HG02798 (cell line): ENCODE data around the gene ACTN3.
"Not testable (repeated sequence)": the region's sequence is repeated elsewhere in the genome, so short reads cannot be mapped to it uniquely, and the experiment has no call there.

Source experiments
- ATAC-seq: cut with Tn5 transposase; IDR thresholded peaks from one replicate; pipeline ENCODE4 v1.9.1; 2021; ENCODE audit warnings: mild to moderate bottlenecking; ENCODE audit not compliant: unreplicated experiment, poor library complexity

ACTN3 gene

DNA sequence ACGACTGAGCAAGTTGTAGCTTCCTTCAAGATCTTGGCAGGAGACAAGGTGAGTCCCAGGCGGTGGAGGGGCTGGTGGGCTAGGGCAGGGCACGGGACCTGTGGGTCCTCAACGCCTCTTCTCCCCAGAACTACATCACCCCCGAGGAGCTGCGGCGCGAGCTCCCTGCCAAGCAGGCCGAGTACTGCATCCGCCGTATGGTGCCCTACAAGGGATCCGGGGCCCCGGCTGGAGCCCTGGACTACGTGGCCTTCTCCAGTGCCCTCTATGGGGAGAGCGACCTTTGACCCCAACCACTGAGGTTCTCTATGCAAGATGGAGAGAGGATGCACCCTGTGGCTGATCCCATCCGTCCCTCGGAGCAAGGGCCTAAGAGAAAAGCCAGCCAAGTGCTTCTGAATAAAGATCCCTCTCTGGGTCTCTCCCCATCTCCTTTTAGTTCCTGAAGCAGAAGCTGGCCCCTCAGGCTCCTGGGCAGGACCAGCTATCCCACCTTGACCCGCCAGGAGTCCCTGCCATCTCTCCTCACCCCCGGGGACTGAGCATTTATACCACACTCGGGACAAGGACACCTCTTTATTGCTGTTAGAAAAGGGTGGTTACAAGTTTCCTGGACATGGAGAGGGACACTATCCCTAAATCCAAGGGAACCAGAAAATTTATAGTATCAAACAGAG is 16.3 kb downstream of the ACTN3 start:
- no peak for ATAC-seq

DNA sequence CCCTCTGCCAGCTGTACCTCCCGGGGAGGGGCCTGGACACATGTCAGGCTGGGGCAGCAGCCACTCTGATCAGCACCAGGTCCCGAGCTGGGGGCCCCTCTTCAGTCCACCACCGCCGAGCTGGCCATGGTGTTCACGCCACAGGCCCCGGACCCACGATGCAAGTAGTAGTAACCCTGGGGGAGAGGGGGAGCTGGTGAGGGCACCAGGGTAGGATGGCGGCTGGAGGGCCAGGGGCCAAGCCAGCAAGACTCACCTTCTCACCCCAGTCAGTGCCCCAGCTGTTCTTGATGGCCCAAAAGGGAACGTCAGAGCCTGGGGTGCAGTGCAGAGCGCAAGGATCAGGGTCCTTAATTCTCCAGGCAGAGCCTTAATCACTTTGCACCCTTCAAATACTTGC is 17.1 kb downstream of the ACTN3 start:
- ATAC-seq, result no peak

DNA sequence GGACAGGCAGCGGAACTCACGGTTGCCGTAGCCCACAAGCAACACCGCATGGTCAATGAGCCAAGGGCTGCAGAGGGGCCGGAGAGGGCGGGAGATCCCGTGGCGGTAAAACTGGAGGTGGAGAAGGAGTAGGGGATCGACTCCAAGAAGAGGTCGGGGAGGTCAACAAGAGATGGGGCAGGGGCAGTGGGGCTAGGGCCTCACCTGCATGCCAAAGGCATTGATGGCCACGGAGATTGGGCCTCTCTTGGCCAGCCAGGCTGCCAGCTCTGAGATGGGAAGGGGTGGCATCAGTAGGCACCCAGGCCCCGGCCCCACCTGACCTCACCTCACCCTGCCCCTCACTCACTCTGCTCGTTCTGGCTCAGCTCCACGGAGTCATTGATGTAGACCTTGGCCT is 17.8 kb downstream of the ACTN3 start:
- no peak for ATAC-seq

DNA sequence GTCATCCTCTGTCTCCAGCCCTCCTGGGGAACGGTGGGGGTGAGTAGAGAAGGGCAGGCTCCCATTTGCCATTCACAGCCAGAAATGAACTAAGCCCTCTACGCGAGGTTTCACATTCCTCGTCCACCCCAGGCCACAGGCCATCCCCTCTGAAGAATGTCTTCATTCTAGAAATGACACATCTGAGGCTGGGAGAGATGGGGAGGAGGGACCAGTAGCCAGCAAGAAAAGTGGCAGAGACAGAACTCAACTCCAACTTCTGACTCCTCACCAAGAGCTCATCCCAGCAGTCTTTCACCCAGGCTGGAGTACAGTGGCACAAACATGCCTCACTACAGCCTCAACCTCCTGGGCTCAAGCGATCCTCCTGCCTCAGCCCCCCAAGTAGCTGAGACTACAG is 18.3 kb downstream of the ACTN3 start:
- ATAC-seq, result no peak

DNA sequence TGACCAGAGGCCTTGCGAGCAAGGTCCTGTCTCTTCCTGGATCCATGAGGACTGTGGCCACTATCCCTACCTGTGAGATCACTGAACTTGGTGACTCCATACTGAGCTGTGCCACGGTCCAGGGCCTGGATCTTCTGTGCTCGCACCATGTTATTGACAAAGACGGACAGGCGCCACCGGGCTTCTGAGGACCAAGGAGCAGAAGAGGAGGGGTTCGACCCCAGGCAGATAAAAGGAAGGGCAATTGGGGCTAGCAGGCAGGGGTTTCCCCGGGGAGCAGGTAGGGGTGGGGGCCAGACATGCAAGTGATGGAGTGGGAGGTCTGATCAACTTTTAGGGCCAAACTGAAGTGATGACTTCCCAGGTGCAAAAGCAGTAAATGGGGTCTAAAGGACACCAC is 19.5 kb downstream of the ACTN3 start:
- no peak for ATAC-seq

DNA sequence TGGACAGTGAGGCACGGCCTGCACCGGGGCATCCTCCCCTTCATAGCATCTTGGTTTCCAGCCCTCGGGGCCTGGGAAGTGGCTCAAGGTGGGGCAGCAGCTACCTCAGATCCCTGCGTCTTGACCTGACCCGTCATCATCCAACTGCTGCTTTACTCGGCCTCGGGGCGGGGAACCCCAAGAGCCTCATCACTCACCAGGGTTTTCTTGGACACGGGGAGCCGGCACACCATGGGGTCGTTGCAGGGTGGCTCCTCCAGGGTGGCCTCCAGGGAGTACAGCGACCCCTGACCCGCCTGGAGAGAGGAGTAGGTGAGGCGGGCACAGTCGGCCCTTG is 21.1 kb downstream of the ACTN3 start:
- ATAC-seq, result no peak

DNA sequence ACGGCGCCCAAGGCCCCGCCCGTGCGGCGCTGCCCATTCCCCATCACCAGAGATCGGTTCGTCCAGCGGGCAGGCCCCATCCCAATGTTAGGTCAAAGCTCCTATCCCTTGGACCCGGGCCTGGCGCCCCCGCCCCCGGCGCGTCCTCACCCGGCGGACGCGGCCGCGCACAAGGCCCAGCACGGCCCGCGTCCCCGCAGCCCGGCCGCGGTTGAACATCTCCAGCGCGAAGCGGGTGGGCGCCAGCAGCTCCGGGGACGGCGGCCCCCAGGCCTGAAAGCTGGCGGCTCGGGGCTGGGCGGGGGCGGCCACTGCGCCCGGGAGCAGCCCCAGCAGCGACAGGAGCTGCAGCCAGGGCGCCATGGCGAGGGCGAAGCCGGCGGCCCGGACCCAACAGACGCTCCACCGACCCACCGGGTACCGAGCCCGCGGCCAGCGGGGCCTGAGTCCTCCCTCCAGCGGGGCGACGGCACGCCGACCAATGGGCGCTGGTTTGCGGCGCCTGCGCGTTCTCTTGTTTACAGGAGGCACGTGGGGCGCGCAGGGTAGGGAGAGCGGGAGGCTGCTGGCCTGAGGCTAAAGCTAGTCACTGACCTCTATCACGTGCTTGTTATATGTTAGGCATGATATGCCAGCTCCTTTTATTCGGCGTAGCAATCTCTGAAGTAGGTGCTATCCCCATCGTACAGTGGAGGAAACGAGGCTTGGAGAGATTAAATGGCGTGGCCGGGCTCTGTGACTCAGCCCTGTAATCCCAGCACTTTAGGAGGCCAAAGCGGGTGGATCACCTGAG is 21.6 kb downstream of the ACTN3 start, which contains the start of gene CTSF:
TSS of gene CTSF (minus strand) at position 483 of the 793 bp plus-strand sequence. CDS start at position 363, 120 bp downstream.
- no peak for ATAC-seq

DNA sequence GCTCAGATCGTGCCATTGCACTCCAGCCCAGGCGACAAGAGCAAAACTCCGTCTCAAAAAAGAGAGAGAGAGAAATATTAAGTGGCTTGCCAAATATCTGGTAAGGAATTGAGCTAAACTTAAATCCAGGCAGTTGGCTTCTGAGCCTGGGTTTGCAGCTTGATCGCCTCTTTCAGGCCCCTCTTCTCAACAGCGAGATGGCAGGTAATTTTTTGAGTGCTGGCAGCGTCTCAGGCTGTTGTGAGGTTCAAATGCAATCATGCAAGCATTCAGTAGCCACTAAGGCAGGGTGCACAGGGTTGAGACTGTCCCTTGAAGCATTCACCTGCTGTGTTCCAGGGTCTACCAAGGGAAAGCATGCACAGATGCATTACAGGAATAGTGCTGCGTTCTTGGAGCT is 22.4 kb downstream of the ACTN3 start:
- no peak for ATAC-seq

DNA sequence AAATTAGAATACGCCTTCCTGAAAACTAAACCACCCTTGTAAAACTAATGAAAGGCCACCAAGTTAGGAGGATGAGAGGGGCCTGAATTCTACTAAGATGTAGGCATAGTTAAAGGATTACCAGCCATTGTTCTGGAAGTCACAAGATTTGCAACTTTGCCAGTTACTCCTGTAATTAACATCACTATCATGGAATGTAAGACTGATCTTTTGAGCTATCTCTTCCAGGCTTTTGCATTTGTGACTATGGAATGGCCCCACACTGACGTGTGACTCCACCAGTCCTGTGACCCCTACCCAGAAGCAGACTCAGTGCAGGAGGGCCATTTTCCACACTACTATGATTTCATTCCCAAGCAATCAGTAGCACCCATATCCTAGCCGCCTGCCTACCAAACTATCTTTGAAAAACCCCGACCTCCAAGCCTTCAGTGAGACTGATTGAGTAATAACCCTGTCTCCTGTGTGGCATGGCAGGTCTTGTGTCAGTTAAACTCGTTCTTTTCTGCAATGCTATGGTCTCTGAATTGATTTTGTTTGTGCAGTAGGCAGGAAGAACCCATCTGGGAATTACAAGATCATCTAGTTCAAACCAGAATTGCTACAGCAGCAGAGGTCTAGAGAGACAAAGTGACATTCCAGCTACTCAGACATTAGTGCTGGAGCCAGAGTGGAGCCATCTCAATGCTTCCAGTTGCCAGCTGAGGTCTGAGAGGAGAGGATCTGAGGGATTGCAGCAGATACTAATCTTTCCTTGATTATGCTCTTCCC is 23.6 kb downstream of the ACTN3 start:
- no peak for ATAC-seq

DNA sequence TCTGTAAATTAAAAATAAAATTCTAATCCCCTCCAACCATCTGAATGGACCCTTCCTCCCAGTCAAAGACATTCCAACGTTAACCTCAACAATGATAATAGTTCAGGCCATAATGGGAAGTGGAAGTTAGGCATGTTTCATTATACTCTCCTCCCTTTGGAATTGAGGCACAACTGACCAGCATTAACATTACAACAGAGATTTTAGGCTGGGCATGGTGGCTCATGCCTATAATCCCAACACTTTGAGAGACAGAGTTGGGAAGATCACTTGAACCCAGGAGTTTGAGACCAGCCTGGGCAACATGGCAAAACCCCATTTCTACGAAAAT is 24.1 kb downstream of the ACTN3 start:
- ATAC-seq, result no peak

DNA sequence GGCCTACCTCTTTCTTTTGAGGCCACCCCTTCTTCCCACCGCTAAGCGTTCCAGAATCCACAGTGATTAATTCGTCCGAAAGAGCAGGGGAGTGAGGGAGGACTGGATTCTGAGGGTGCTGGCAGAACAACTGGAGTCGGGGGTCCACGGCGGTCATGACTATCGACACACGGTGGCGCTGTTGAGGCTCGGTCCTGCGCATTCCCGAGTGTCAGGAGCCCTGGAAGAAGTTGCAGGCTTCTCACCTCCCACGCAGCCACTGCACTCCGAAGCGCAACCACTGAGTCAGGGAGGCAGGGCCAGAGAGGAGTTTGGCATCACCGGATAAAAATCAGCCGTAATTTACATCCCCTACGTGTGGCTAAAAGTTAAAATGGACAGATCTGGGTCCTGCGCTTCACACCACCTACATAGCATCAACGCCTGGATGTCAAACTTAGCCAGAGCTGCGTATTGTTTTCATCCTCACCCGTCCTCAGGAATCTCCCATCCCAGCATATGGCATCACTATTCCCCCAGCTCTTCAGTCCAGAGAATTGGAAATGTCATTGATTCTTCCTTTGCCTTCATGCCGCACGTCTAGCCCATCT is 32.4 kb downstream of the ACTN3 start:
- peak; percentile 46 for ATAC-seq

DNA sequence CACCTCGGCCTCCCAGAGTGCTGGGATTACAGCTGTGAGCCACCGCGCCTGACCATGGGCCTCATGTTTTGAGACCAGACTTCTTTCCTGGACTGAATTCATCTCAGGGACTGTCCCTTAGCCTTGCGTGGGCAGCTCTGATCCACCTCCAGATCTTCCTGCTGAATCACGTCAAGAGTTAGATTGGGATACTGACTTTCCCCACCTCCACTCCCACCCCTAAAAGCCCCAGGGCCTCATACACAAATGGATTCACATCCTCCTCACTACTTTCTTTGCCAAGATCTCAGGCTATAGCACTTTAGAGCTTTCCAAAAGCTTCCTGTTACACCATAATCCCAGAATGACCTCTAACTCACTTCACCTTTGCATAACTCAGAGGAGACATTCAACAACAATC is 34.1 kb downstream of the ACTN3 start:
- ATAC-seq, result no peak

DNA sequence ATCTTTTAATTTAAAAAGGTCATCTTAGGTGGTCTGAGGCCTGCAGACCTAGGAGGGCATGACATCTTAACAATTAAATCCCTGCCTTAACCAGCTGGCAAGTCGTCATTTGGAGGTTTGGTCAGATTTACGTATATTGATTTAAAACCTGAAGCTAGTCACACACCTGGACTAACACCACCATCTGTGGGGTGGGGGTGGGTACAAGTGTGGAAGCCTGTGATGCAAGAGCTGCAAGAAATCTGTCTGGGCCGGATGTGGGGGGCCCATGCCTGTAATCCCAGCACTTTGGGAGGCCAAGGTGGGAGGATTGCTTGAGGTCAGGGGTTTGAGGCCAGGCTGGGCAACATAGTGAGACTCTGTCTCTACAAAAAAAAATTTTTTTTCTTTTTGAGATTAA is 34.6 kb downstream of the ACTN3 start:
- no peak for ATAC-seq

DNA sequence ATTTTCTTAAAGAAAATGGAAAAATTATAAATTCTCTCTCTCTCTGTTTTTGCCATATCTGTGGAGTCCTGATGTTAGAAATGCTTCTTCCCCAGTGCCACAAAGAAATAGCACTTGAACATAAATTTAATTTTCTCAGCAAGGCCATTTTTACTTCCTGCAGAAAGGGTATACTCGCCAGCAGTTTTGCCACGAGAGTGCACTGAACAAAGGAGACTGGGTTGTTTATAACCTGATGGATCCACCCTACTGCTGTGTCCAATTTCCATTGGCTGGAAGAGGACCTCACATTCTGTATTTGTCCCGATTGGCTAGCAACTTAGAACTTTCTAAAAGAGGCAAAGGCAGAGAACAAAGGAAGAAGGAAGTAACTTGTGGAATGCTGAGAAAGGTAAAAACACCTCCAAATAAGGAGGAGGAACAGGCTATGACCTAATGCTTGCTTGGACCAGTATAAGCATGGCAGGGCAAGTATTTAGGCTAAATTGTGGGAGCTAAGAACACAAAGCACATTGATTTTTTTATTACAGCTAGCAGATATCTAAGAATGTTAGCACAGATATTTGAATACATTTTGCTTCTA is 36.0 kb downstream of the ACTN3 start:
- not testable (repeated sequence) for ATAC-seq

DNA sequence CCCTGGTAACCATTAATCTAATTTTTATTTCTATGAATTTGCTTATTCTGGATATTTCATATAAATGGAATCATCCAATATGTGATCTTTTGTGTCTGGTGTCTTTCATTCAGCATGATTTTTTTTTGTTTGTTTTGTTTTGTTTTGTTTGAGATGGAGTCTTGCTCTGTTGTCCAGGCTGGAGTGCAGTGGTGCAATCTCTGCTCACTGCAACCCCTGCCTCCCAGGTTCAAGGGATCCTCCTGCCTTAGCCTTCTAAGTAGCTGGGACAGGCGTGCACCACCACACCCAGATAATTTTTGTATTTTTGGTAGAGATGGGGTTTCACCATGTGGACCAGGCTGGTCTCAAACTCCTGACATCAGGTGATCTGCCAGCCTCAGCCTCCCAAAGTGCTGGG is 38.7 kb downstream of the ACTN3 start:
- ATAC-seq, result not testable (repeated sequence)

DNA sequence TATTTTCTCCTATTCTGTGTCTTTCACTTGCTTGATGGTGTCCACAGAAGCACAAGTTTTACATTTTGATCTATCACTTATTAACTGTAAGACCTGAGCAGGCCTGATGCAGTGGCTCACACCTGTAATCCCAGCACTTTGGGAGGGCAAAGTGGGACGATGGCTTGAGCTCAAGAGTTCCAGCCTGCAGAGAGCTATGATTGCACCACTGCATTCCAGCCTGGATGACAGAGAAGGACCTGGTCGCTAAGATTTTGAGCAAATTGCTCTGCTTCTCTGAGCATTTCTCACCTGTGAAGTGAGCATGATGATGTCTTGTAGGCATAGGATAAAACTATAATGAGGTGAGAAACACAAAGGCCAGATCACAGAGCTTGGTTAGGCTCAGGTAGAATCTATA is 39.4 kb downstream of the ACTN3 start:
- no peak for ATAC-seq

DNA sequence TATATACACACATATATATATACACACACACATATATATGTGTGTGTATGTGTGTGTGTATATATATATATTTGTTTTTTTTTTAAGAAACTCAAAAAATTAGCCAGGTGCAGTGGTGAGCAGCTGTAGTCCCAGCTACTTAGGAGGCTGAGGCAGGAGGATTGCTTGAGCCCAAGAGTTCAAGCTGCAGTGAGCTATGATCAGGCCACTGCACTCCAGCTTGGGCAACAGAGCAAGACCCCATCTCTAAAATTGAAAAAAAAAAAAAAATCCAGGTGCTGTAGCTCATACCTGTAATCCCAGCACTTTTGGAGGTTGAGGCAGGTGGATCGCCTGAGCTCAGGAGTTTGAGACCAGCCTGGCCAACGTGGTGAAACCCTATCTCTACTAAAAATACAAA is 42.6 kb downstream of the ACTN3 start:
- not testable (repeated sequence) for ATAC-seq

DNA sequence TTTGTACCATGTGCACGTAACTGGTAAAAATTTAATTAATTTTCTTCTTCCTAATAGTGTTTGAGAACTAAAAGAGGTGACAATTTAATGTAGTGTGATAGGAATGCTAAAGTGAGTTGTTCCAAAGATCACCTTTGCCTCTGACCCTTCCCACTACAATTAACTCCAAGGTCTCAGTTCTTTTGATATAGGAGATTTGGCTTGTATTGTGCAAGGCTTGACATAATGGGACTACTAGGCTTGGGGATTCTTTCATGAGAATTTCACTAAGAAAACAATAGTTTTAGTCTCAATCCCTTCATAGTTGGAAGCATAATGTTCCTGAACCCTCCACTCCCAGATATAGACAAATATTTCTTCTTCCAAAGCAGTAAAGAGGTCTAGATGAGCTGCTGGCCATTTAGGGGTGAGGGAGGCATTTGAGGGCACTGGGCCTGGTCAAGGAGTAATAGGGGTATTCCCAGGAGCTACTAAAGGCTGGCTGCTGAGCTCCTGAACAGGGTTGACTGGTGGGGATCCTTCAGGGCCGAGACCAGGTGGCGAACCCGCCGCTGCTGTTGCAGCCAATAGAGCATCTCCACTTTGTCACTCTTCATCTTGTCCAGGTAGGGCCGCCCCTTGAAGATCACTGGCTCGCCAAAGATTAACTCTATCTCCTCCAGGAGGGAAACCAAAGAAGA is 43.4 kb downstream of the ACTN3 start:
- no peak for ATAC-seq

DNA sequence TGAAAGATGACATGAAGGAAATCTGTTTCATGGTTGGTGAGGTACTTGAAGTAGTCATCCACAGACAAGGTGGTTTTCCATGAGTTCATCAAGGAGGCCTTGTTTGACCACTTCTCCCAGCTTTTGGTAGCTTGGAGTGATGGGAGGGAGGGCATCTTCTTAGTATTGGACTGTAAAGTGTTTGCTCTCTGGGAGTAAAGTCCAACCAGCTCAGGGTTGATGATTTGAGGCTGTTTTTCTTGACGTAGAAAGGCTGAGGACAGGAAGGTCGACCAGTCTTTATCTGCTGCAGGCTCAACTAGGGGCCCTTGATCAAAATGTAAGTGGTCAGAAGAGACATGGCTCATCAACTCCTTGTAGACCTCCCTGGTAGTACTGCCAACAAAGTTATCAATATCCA is 44.5 kb downstream of the ACTN3 start:
- no peak for ATAC-seq
